Colonic mucosa (tissue), 4 donors: ENCODE results near the gene NUDCD3. TPM values are rescaled to one million over a fixed set of nuclear protein-coding genes. Genes with fewer than 3 reads are reported as not detected.

ENCODE experiments used
- DNase-seq: peaks from one replicate; pipeline ENCODE4 v3.0.0-alpha.2; 2020
- H3K27ac ChIP-seq: fragments of 200-600 bp; one replicate; pipeline ENCODE4 v1.8.0; 2021
- H3K27me3 ChIP-seq: fragments of 200-600 bp; one replicate; pipeline ENCODE4 v1.8.0; 2021
- H3K36me3 ChIP-seq: fragments of 200-600 bp; one replicate; pipeline ENCODE4 v1.8.0; 2021
- H3K4me1 ChIP-seq: fragments of 200-600 bp; one replicate; pipeline ENCODE4 v1.8.0; 2021; ENCODE audit warnings: mild to moderate bottlenecking
- H3K4me3 ChIP-seq: fragments of 200-600 bp; one replicate; pipeline ENCODE4 v1.8.0; 2021
- H3K9ac ChIP-seq, 2 donors: one replicate each; pipeline ENCODE4 v1.7.0; 2013; ENCODE audit warnings: control low read depth in 2 of 2, low read depth in 2 of 2, low read length in 2 of 2
- H3K9me3 ChIP-seq: fragments of 200-600 bp; one replicate; pipeline ENCODE4 v1.8.0; 2021
- CTCF ChIP-seq: fragments of 200-600 bp; IDR thresholded peaks from one replicate; pipeline ENCODE4 v1.8.0; 2022; ENCODE audit warnings: antibody characterized with exemption, mild to moderate bottlenecking
- intact Hi-C: fragments of 100-400 bp; cut with DNase I; formaldehyde crosslinking; loops from one replicate; pipeline ENCODE4 v1.14.1; 2022
- total RNA-seq, 2 donors: library from RNA; stranded (reverse); fragmentation: NEBNext Ultra II Directional in 1 of 2; extraction: Animal tissue kit (Norgen Biotek cat#: 25700) in 1 of 2; gene quantifications; one replicate each; pipeline ENCODE4 v1.2.1, GENCODE V29; 2021
- donor health status: healthy.
- donor health status: DM: no; HTN: no; CAD: no.
- donor health status: DM: no; HTN: no; CAD: no.

The NUDCD3 gene
- total RNA-seq, 2 donors from 2014 or later, result 77.7 to 105 TPM

GRCh38 chr7:44505595-44505994, 15.1 kb upstream of the NUDCD3 start:
- no peak overlapping the region for H3K9ac ChIP-seq
- no peak for DNase-seq
- TF ChIP-seq CTCF, result no peak

GRCh38 chr7:44498230-44498954, 7.9 kb upstream of the NUDCD3 start:
- no peak overlapping the region for H3K4me3 ChIP-seq
- DNase-seq, result no peak
- H3K27ac ChIP-seq, result no peak overlapping the region
- no peak for TF ChIP-seq CTCF
- intact Hi-C loops, result no loop called here
- H3K9ac ChIP-seq, result no peak overlapping the region
- H3K36me3 ChIP-seq, result no peaks in the 10 kb centered on the region
- H3K4me1 ChIP-seq, result no peaks in the 10 kb centered on the region
- no peaks in the 10 kb centered on the region for H3K9me3 ChIP-seq
- no peaks in the 10 kb centered on the region for H3K27me3 ChIP-seq

More at GRCh38 chr7:44505595-44505994, 15.1 kb upstream of the NUDCD3 start:
- Histone ChIP-seq H3K27ac (no peak overlapping the region), H3K9me3 (no peaks in the 10 kb centered on the region), H3K4me1 (no peaks in the 10 kb centered on the region), H3K27me3 (no peaks in the 10 kb centered on the region), H3K4me3 (no peak overlapping the region), H3K36me3 (no peaks in the 10 kb centered on the region)
- intact Hi-C loops, result no loop called here

- no peak for DNase-seq
- intact Hi-C loops, result no loop called here
- no peaks in the 10 kb centered on the region for H3K27me3 ChIP-seq
- H3K9me3 ChIP-seq, result no peaks in the 10 kb centered on the region
- H3K4me3 ChIP-seq, result no peak overlapping the region
- no peaks in the 10 kb centered on the region for H3K4me1 ChIP-seq
- no peak overlapping the region for H3K9ac ChIP-seq
- H3K36me3 ChIP-seq, result no peaks in the 10 kb centered on the region
- no peak overlapping the region for H3K27ac ChIP-seq
- no peak for TF ChIP-seq CTCF
These were observed 6.9 kb upstream of the NUDCD3 start for GRCh38 chr7:44497155-44498027.

GRCh38 chr7:44496385-44496784, 5.9 kb upstream of the NUDCD3 start:
- no peak overlapping the region for H3K4me3 ChIP-seq
- H3K4me1 ChIP-seq, result no peaks in the 10 kb centered on the region
- H3K36me3 ChIP-seq, result no peaks in the 10 kb centered on the region
- no peak overlapping the region for H3K27ac ChIP-seq
- no peak overlapping the region for H3K9ac ChIP-seq
- H3K9me3 ChIP-seq, result no peaks in the 10 kb centered on the region
- no peaks in the 10 kb centered on the region for H3K27me3 ChIP-seq
- DNase-seq, result no peak
- intact Hi-C loops, result no loop called here
- no peak for TF ChIP-seq CTCF

- Histone ChIP-seq H3K4me1 (no peaks in the 10 kb centered on the region), H3K27ac (no peak overlapping the region), H3K9me3 (no peaks in the 10 kb centered on the region), H3K36me3 (no peaks in the 10 kb centered on the region), H3K4me3 (no peak overlapping the region), H3K9ac (no peak overlapping the region), H3K27me3 (no peaks in the 10 kb centered on the region)
- intact Hi-C loops, result loop anchor here (5.0 kb wide), 1 partner anchor 72 kb away; no protein-coding TSS in a partner anchor
- DNase-seq, result no peak
- TF ChIP-seq CTCF, result no peak
These were observed 4.5 kb upstream of the NUDCD3 start for GRCh38 chr7:44494960-44495359.
